Smooth muscle cell (in vitro differentiated cells): ENCODE results near the gene GFOD1. TPM values are rescaled to one million over a fixed set of nuclear protein-coding genes. Genes with fewer than 3 reads are reported as not detected.

Source experiments
- DNase-seq: peaks from one replicate; lab custom pipeline; 2025; ENCODE audit not compliant: unreplicated experiment; lab: John Stamatoyannopoulos, UW
- H2AFZ ChIP-seq: fragments of 200-600 bp; sonication (generic); 2 replicates; pipeline ENCODE4 v1.6.0; 2016; ENCODE audit warnings: antibody characterized with exemption, low read depth, mild to moderate bottlenecking
- H3F3A ChIP-seq: fragments of 200-600 bp; sonication (generic); 2 replicates; pipeline ENCODE4 v1.6.0; 2017; ENCODE audit warnings: antibody characterized with exemption, low read depth
- H3K27ac ChIP-seq: fragments of 200-600 bp; sonication (generic); 2 replicates; pipeline ENCODE4 v1.5.1; 2016; ENCODE audit warnings: low read depth, mild to moderate bottlenecking
- H3K27me3 ChIP-seq: fragments of 200-600 bp; sonication (generic); 2 replicates; pipeline ENCODE4 v1.6.1; 2016; ENCODE audit warnings: low read depth, mild to moderate bottlenecking
- H3K36me3 ChIP-seq: fragments of 200-600 bp; sonication (generic); 2 replicates; pipeline ENCODE4 v1.5.1; 2016; ENCODE audit warnings: low read depth
- H3K4me1 ChIP-seq: fragments of 200-600 bp; sonication (generic); 2 replicates; pipeline ENCODE4 v1.5.1; 2016; ENCODE audit warnings: low read depth
- H3K4me2 ChIP-seq: fragments of 200-600 bp; sonication (generic); 2 replicates; pipeline ENCODE4 v1.6.0; 2016; ENCODE audit warnings: mild to moderate bottlenecking
- H3K4me3 ChIP-seq: fragments of 200-600 bp; sonication (generic); 2 replicates; pipeline ENCODE4 v1.5.1; 2016; ENCODE audit warnings: mild to moderate bottlenecking
- H3K79me2 ChIP-seq: fragments of 200-600 bp; sonication (generic); 2 replicates; pipeline ENCODE4 v1.6.0; 2016; ENCODE audit warnings: low read depth, mild to moderate bottlenecking
- H3K9ac ChIP-seq: fragments of 200-600 bp; sonication (generic); 2 replicates; pipeline ENCODE4 v1.6.0; 2016; ENCODE audit warnings: low read depth
- H3K9me3 ChIP-seq: fragments of 200-600 bp; sonication (generic); replicated peaks from 2 replicates; pipeline ENCODE4 v1.5.1; 2016; ENCODE audit warnings: low read depth
- H4K20me1 ChIP-seq: fragments of 200-600 bp; sonication (generic); 2 replicates; pipeline ENCODE4 v1.6.0; 2016; ENCODE audit warnings: low read depth
- WGBS: methylation state at CpG from one replicate; pipeline ENCODE4 v1.1.7; 2016; ENCODE audit warnings: low lambda C conversion rate; 5-methylcytosine and 5-hydroxymethylcytosine counted together
- polyA plus RNA-seq: library from polyadenylated mRNA; unstranded; fragments of >200 nt; fragmentation: Nextera tagmentation; extraction: Ambion mirVana; gene quantifications from 2 replicates; pipeline ENCODE4 v1.2.1, GENCODE V29; 2016
- total RNA-seq: library from RNA; depleted of rRNA; stranded (reverse); fragments of >200 nt; gene quantifications from 2 replicates; pipeline ENCODE4 v1.2.3, GENCODE V29; 2014
- TF ChIP-seq, protein P1 (sequence below): fragments of 200-600 bp; sonication (generic); IDR thresholded peaks from 2 replicates; pipeline ENCODE4 v1.5.1; 2017; ENCODE audit warnings: borderline replicate concordance, mild to moderate bottlenecking, antibody characterized with exemption; ENCODE audit not compliant: insufficient read depth, poor library complexity, severe bottlenecking

Gene GFOD1
- total and polyA plus RNA-seq, 2 experiments from 2014 or later: 9.6 to 14.0 TPM

DNA sequence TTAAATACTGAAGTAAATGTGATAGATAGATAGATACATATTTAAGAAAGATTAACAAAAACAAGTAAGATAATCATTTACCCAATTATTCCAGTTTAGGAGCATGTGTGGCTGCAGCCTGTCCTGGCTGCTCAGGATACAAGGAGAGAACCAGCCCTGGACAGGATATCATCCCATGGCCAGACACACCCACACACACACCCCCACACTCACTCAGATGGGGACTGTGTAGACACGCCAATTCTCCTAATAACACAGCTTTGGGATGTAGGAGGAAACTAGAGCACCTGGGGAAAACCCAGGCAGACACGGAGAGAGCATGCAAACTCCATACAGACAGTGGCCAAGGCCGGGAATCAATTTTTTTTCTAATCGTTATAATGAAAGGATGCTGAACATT, 45.6 kb downstream of the GFOD1 start:
- Histone ChIP-seq H4K20me1 (peaks cover 4% of the 10 kb centered on the region), H3K9ac (no peak overlapping the region), H3K79me2 (peaks cover 34% of the 10 kb centered on the region), H2AFZ (no peak overlapping the region), H3K27me3 (no peaks in the 10 kb centered on the region), H3K4me2 (no peak overlapping the region), H3K4me3 (no peak overlapping the region), H3K9me3 (no peaks in the 10 kb centered on the region), H3K36me3 (no peaks in the 10 kb centered on the region), H3K27ac (no peak overlapping the region), H3F3A (peaks cover 7% of the 10 kb centered on the region), H3K4me1 (peaks cover 9% of the 10 kb centered on the region)
- DNase-seq: no peak
- TF ChIP-seq, protein P1, sequence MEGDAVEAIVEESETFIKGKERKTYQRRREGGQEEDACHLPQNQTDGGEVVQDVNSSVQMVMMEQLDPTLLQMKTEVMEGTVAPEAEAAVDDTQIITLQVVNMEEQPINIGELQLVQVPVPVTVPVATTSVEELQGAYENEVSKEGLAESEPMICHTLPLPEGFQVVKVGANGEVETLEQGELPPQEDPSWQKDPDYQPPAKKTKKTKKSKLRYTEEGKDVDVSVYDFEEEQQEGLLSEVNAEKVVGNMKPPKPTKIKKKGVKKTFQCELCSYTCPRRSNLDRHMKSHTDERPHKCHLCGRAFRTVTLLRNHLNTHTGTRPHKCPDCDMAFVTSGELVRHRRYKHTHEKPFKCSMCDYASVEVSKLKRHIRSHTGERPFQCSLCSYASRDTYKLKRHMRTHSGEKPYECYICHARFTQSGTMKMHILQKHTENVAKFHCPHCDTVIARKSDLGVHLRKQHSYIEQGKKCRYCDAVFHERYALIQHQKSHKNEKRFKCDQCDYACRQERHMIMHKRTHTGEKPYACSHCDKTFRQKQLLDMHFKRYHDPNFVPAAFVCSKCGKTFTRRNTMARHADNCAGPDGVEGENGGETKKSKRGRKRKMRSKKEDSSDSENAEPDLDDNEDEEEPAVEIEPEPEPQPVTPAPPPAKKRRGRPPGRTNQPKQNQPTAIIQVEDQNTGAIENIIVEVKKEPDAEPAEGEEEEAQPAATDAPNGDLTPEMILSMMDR: no peak
- 92% methylated on average over 4 of the region's 4 CpGs for WGBS

DNA sequence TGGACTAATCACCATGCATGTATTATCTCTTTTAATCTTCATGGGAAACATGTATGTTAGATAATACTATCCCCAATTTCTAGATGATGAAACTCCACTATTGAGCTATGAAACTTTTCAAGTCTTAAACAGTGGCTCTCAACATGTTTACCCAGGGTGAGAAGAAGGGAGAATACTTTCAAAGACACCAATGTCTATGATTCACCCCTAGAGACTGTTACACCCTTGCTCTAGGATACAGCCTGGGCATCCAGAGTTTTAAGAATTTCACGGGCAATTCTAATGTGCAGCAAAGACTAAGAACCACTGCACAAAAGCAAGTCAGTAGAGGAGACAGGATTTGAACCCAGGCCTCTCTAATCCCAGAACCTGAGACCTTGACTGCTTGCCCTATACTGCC, 47.8 kb downstream of the GFOD1 start:
- H3K4me1 ChIP-seq: no peaks in the 10 kb centered on the region
- H3F3A ChIP-seq: no peaks in the 10 kb centered on the region
- no peaks in the 10 kb centered on the region for H3K27me3 ChIP-seq
- H3K4me3 ChIP-seq: no peak overlapping the region
- H3K9ac ChIP-seq: no peak overlapping the region
- TF ChIP-seq, protein P1: no peak
- no peaks in the 10 kb centered on the region for H3K9me3 ChIP-seq
- H2AFZ ChIP-seq: no peak overlapping the region
- H4K20me1 ChIP-seq: no peaks in the 10 kb centered on the region
- H3K79me2 ChIP-seq: peaks cover 52% of the 10 kb centered on the region
- WGBS: 68% methylated on average over 1 of the region's 1 CpG
- H3K36me3 ChIP-seq: no peaks in the 10 kb centered on the region
- no peak overlapping the region for H3K4me2 ChIP-seq
- H3K27ac ChIP-seq: no peak overlapping the region
- no peak for DNase-seq

DNA sequence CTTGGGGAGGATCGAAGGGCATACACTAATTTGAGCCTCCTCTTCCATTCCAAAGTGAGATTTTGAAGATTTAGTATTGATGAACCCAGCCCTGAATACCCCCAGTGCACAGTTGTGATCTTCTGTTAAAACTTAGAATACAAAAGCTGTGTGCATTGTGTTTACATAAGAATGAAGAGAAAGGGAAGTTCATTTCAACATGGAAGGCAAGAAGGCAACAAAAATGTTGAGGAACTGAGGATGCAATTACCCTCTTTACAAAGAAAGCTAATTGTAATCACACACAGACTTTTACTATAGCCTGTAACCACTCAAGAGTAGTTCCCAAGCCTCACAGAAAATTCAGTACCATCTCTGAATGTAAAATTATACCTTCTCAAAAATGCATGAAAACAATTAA, 49.3 kb downstream of the GFOD1 start:
- H3K4me1 ChIP-seq: no peaks in the 10 kb centered on the region
- H3K36me3 ChIP-seq: no peaks in the 10 kb centered on the region
- no peak overlapping the region for H2AFZ ChIP-seq
- H3K27me3 ChIP-seq: no peaks in the 10 kb centered on the region
- WGBS: 97% methylated on average over 1 of the region's 1 CpG
- H3K27ac ChIP-seq: no peak overlapping the region
- H3K79me2 ChIP-seq: peaks cover 44% of the 10 kb centered on the region
- no peaks in the 10 kb centered on the region for H4K20me1 ChIP-seq
- H3K4me2 ChIP-seq: no peak overlapping the region
- H3K9ac ChIP-seq: no peak overlapping the region
- no peak for DNase-seq
- no peak overlapping the region for H3K4me3 ChIP-seq
- TF ChIP-seq, protein P1: no peak
- no peaks in the 10 kb centered on the region for H3K9me3 ChIP-seq
- H3F3A ChIP-seq: no peaks in the 10 kb centered on the region

DNA sequence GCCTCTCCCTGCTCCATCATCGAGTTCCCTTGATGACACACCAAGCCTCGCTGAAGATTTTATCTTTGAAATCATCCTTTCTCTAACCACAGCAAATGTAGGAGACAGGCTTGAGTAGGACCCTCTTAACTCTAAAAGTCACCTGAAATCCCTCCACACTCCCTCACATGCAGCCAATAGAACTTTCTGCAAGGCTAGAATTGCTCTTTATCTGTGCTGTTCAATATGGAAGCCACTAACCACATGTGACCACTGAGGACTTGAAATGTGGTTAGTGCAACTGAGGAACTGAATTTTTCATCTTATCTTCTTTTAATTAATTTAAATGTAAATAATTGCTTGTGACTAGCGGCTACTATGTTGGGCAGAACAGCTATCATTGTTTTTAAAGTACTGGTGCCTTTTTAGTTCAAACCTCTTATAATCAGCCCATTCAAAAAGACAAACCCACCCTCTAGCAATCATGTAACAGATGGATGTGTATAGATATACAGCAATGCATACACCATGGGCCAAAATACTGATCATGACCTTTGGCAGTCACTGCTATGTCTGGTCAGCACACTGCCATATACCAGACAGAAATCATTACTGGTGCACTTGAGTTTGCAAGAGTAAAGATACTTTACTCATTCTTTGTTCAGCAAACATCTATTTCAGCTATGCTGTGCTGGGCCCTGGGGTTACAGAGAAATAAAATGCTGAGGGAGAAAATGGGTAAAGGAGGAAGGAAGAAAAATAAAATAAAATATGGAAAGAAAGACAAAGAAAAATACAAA, 50.0 kb downstream of the GFOD1 start:
- peaks cover 39% of the 10 kb centered on the region for H3K79me2 ChIP-seq
- no peaks in the 10 kb centered on the region for H3F3A ChIP-seq
- H3K4me1 ChIP-seq: no peaks in the 10 kb centered on the region
- no peak overlapping the region for H3K4me2 ChIP-seq
- H3K27me3 ChIP-seq: no peaks in the 10 kb centered on the region
- H3K4me3 ChIP-seq: no peak overlapping the region
- H3K9ac ChIP-seq: no peak overlapping the region
- TF ChIP-seq, protein P1: no peak
- WGBS: 85% methylated on average over 3 of the region's 3 CpGs
- H3K9me3 ChIP-seq: no peaks in the 10 kb centered on the region
- DNase-seq: no peak
- no peaks in the 10 kb centered on the region for H3K36me3 ChIP-seq
- no peak overlapping the region for H2AFZ ChIP-seq
- no peak overlapping the region for H3K27ac ChIP-seq
- no peaks in the 10 kb centered on the region for H4K20me1 ChIP-seq
